ENCODE results near the gene TLR7. TPM values are rescaled to one million over a fixed set of nuclear protein-coding genes. Genes with fewer than 3 reads are reported as not detected.
A peak's percentile ranks its signal among the peaks of the same experiment; 100 is the strongest.

The TLR7 gene
- total and polyA plus RNA-seq, 8 donors: 0.05 to 5.1 (median 0.17) TPM

DNA sequence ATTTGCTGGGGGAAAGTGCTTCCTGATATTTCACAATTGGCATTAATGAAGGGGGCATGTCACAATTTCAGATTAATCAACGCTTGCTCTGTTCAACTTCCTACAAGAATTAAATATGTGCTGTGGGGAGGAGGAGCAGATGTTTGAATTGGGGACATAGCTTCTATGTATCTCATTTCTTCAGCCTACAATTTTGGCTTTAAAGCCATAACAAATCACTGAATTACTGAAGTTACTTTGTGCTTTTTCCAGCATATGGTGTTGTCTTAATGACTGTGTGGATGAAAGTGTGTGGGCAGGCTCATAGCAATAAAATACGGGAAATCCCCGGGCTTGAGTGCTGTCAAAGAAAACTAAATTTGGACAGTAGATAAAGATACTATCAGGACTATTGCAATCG, 813 bp downstream of the TLR7 start:
- no peak for ATAC-seq
- no peaks in the 10 kb centered on the region for H3K9me3 ChIP-seq
- H3K4me3 ChIP-seq: no peak overlapping the region
- DNase-seq: no peak
- intact Hi-C loops (cut with DNase I): no loop called here
- TF ChIP-seq, protein P1, sequence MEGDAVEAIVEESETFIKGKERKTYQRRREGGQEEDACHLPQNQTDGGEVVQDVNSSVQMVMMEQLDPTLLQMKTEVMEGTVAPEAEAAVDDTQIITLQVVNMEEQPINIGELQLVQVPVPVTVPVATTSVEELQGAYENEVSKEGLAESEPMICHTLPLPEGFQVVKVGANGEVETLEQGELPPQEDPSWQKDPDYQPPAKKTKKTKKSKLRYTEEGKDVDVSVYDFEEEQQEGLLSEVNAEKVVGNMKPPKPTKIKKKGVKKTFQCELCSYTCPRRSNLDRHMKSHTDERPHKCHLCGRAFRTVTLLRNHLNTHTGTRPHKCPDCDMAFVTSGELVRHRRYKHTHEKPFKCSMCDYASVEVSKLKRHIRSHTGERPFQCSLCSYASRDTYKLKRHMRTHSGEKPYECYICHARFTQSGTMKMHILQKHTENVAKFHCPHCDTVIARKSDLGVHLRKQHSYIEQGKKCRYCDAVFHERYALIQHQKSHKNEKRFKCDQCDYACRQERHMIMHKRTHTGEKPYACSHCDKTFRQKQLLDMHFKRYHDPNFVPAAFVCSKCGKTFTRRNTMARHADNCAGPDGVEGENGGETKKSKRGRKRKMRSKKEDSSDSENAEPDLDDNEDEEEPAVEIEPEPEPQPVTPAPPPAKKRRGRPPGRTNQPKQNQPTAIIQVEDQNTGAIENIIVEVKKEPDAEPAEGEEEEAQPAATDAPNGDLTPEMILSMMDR (IDR thresholded peaks at IDR 0.05): no peak
- no peaks in the 10 kb centered on the region for H3K4me1 ChIP-seq
- H3K36me3 ChIP-seq: no peaks in the 10 kb centered on the region
- H3K27ac ChIP-seq: no peak overlapping the region
- FAIRE-seq: no peak
- 58 to 64% methylated on average over 4 of the region's 4 CpGs for WGBS, 2 donors
- H3K27me3 ChIP-seq: no peaks in the 10 kb centered on the region

DNA sequence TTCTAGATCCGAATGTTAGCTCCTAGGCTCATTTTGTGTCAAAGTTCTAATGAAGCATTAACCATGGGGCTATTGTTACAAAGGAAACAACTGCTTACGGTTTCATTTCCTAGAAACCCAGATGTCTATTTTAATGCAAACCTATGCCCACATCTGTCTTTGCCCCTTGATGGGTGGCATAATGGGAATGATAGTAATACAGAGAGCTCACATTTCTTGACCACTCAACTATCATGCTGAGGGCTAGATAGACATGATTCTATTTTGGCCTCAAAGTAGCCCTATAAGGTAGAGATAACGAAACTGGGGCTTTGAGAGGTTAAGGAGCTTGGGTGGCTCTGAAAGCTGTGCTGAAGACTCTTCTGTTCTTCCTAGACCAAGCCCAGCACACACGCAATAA, 1.9 kb downstream of the TLR7 start:
- no peak overlapping the region for H3K4me3 ChIP-seq
- FAIRE-seq (no peak), ATAC-seq (no peak), DNase-seq (no peak)
- intact Hi-C loops (cut with DNase I): no loop called here
- no peaks in the 10 kb centered on the region for H3K9me3 ChIP-seq
- TF ChIP-seq, protein P1 (IDR thresholded peaks at IDR 0.05): no peak
- 82 to 83% methylated on average over 4 of the region's 4 CpGs for whole genome bisulfite sequencing, 2 donors
- H3K27me3 ChIP-seq: peaks cover 0 to under 1% (median 0%) of the 10 kb centered on the region in 4 donors
- no peak overlapping the region for H3K27ac ChIP-seq
- no peaks in the 10 kb centered on the region for H3K4me1 ChIP-seq
- H3K36me3 ChIP-seq: no peaks in the 10 kb centered on the region

DNA sequence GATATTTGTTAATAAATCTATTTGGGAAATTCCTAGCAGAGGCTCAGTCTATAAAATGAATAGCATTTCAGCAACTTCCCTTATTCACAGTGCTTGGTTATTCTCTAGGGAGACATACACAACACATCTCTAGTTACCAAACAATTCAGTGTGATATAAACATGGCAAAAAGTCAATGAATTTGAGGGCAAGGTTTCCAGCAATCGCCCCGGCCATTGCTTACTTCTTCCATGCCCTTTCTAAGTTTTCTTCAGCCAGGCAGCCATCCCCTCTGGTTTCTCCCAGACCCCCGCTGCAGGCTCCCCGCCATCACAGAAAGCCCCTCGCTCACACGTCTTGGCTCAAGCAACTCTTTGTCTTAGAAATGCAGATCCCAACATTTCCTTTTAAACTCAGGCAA, 4.4 kb downstream of the TLR7 start:
- H3K9me3 ChIP-seq: no peaks in the 10 kb centered on the region
- FAIRE-seq: peak; percentile 67
- no peaks in the 10 kb centered on the region for H3K36me3 ChIP-seq
- H3K4me1 ChIP-seq: no peaks in the 10 kb centered on the region
- no peak for ATAC-seq
- TF ChIP-seq, protein P1 (IDR thresholded peaks at IDR 0.05): no peak
- intact Hi-C loops (cut with DNase I): no loop called here
- H3K27ac ChIP-seq: no peak overlapping the region
- DNase-seq: no peak
- no peak overlapping the region for H3K4me3 ChIP-seq
- 62 to 68% methylated on average over 6 of the region's 6 CpGs for WGBS, 2 donors
- peaks cover 0 to 10% (median 0%) of the 10 kb centered on the region in 4 donors for H3K27me3 ChIP-seq

DNA sequence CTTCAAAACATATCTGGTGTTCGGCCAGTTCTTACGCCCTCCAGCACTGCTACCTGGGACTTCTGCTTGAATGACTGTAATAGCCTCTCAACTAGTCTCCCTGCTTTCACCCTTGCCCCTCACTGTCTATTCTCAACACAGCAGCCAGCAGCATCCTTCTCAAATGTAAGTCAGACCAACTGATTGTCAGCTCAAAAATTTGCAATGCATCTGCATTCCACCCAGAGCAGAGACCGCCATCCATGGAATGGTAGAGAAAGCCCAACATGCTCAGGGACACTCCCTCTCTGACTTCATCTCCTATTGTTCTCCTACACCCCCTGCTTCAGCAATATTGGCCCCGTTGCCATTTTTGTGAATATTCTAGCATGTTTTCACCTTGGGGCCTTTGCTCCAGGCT, 5.9 kb downstream of the TLR7 start:
- H3K4me1 ChIP-seq: no peaks in the 10 kb centered on the region
- peaks cover 0 to 11% (median 0%) of the 10 kb centered on the region in 4 donors for H3K27me3 ChIP-seq
- no peak for DNase-seq
- ATAC-seq: no peak
- TF ChIP-seq, protein P1 (IDR thresholded peaks at IDR 0.05): no peak
- H3K36me3 ChIP-seq: no peaks in the 10 kb centered on the region
- intact Hi-C loops (cut with DNase I): no loop called here
- no peak overlapping the region for H3K4me3 ChIP-seq
- WGBS, 2 donors: 79 to 84% methylated on average over 4 of the region's 4 CpGs
- H3K27ac ChIP-seq: no peak overlapping the region
- no peaks in the 10 kb centered on the region for H3K9me3 ChIP-seq
- FAIRE-seq: no peak

DNA sequence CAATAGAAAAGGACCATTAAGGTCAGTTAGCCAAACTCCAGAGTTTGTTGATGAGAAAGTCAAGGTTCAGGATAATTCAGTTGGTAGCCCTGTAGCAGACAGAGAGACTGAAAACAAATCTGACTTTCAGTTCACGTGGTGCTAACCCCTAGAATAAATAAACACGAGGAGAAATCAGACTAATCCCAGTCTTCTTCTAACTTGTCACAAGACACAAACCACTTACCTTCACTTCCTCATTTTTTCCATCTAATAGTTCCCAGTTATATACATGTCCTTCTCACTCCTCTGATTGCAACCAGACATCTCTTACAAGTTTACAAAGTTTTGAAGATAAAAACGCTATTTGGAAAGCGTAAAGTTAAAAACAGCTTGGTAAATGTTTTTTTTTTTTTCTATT, 7.7 kb downstream of the TLR7 start:
- H3K9me3 ChIP-seq: no peaks in the 10 kb centered on the region
- ATAC-seq (peak in 1 of 4 donors; percentile 32), FAIRE-seq (no peak), DNase-seq (no peak)
- intact Hi-C loops (cut with DNase I): no loop called here
- H3K4me3 ChIP-seq: no peak overlapping the region
- TF ChIP-seq, protein P1 (IDR thresholded peaks at IDR 0.05): no peak
- H3K27me3 ChIP-seq: peaks cover 0 to 11% (median 0%) of the 10 kb centered on the region in 4 donors
- no peak overlapping the region for H3K27ac ChIP-seq
- 22 to 43% methylated on average over 4 of the region's 4 CpGs for WGBS, 2 donors
- no peaks in the 10 kb centered on the region for H3K4me1 ChIP-seq
- no peaks in the 10 kb centered on the region for H3K36me3 ChIP-seq
